ENCODE results near the gene SPRR4.

SPRR4 gene

GRCh38 chr1:152940614-152941013 lies 29.8 kb upstream of the SPRR4 start:
- no peaks in the 10 kb centered on the region for H3K27me3 ChIP-seq (ENCODE audit: insufficient read depth, low read depth, severe bottlenecking)
- TF ChIP-seq CTCF (IDR thresholded peaks at IDR 0.05; ENCODE audit: low read depth, low read length): no peak

DNA sequence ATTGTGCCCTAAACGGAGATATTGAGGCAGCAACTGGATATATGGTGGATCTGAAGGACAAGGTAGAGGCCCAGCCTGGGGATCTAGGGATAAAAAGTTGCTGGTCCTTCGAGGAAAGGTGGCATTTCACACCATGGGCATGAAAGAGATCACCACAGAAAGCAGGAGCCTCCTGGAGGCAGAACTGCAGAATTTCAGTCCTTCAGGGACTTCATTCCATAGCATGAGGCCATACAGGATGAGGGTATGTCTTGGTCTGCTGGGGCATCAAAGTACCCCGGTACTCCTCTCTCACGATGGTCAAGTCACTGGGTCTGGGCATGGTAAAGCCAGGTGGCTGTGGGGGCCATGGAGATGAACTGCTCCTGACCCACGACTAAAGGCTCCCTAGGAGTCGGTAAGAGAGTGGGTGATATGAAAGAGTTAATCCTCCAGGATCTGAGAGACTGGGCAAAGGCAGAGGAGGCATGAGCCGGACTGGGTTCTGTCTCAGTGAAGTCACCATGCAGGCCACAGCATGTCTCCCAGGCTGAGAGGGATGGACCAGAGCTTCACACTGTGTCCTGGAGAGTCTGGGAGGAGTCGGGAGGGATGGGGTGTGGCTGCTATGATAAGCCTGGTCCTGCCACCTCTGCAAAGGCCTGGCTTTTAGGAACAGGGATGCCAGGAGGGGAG lies 29.3 kb upstream of the SPRR4 start:
- DNase-seq: no peak
- no peak overlapping the region for H3K4me3 ChIP-seq (ENCODE audit: low read depth, low read length)
- peaks cover 4% of the 10 kb centered on the region for H3K9me3 ChIP-seq (ENCODE audit: severe bottlenecking)
- TF ChIP-seq CTCF (IDR thresholded peaks at IDR 0.05; ENCODE audit: low read depth, low read length): peak; percentile 42; the same call in 1 of the 2 replicates
- H3K27ac ChIP-seq: no peak overlapping the region
- no peaks in the 10 kb centered on the region for H3K36me3 ChIP-seq
- no peaks in the 10 kb centered on the region for H3K27me3 ChIP-seq (ENCODE audit: insufficient read depth, low read depth, severe bottlenecking)

More at GRCh38 chr1:152940614-152941013, 29.8 kb upstream of the SPRR4 start:
- Histone ChIP-seq H3K27ac (no peak overlapping the region), H3K9me3 (ENCODE audit: severe bottlenecking) (peaks cover 4% of the 10 kb centered on the region), H3K4me3 (ENCODE audit: low read depth, low read length) (no peak overlapping the region), H3K36me3 (no peaks in the 10 kb centered on the region)
- no peak for DNase-seq

DNA sequence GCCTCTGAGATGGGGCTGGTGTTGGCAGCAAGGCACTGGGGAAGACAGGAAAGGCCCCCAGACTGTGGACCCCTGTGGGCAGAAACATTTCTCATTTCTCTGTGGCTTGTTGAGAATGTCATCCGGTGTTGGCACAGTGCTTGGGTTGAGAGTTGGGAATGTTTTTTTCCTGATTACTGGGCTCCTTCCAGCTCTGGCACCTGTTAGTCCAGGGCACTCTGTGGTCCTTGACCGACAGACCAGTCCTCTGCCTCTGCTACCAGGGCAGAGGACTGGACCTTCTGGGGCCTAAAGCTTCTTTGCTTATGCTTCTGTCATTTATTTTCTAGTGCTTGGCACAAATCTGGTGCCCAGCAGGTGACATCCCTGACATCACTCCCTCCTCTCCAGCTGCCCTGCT lies 28.3 kb upstream of the SPRR4 start:
- TF ChIP-seq CTCF (IDR thresholded peaks at IDR 0.05; ENCODE audit: low read depth, low read length): no peak

GRCh38 chr1:152946248-152946647 lies 24.2 kb upstream of the SPRR4 start:
- H3K27me3 ChIP-seq (ENCODE audit: insufficient read depth, low read depth, severe bottlenecking): no peaks in the 10 kb centered on the region
- peaks cover under 1% of the 10 kb centered on the region for H3K9me3 ChIP-seq (ENCODE audit: severe bottlenecking)
- H3K4me3 ChIP-seq (ENCODE audit: low read depth, low read length): no peak overlapping the region
- no peak overlapping the region for H3K27ac ChIP-seq
- no peak for DNase-seq
- no peak for TF ChIP-seq CTCF (IDR thresholded peaks at IDR 0.05; ENCODE audit: low read depth, low read length)
- no peaks in the 10 kb centered on the region for H3K36me3 ChIP-seq

More for the DNA sequence above, 28.3 kb upstream of the SPRR4 start:
- H3K36me3 ChIP-seq: no peaks in the 10 kb centered on the region
- DNase-seq: no peak
- no peak overlapping the region for H3K27ac ChIP-seq
- H3K4me3 ChIP-seq (ENCODE audit: low read depth, low read length): no peak overlapping the region
- H3K27me3 ChIP-seq (ENCODE audit: insufficient read depth, low read depth, severe bottlenecking): no peaks in the 10 kb centered on the region
- H3K9me3 ChIP-seq (ENCODE audit: severe bottlenecking): peaks cover 4% of the 10 kb centered on the region

DNA sequence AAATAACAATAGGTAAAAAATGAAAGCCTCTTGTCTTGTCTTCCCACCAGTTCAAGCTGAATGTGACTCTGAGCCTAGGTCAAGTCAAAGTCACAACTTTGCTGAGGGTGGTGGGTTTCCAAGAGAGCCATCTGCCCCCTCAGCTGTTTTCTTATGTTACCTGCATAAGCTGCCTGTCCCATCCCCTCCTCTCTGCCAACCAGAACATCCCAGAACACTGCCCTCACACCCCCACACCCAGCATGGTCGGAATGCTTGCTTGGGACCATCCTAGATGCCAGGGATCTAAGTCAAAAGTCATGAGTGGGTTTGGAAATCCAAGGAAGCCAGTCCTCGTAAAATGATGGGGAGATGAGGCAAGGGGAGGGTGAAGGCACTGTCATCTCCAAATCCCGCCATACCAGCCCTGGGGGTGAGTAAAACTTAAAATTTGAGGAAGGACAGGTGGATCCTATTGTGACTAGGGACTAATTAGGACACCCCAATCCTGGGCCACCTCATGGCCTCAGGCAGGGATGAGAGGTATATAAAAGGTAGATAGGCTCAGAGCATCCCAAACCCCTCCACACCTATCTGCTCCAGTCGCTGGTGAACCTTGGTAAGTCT lies 23.7 kb upstream of the SPRR4 start, which contains the start of gene SPRR5:
Gene SPRR5 (plus strand): TSS at position 556 of the 606 bp plus-strand sequence. CDS start 1,349 bp downstream, outside the sequence.
- TF ChIP-seq CTCF (IDR thresholded peaks at IDR 0.05; ENCODE audit: low read depth, low read length): no peak
- no peak for DNase-seq
- Histone ChIP-seq H3K27ac (no peak within 1 kb of the TSS), H3K27me3 (ENCODE audit: insufficient read depth, low read depth, severe bottlenecking) (no peaks in the 10 kb centered on the region), H3K36me3 (no peaks in the 10 kb centered on the region), H3K4me3 (ENCODE audit: low read depth, low read length) (no peak within 1 kb of the TSS), H3K9me3 (ENCODE audit: severe bottlenecking) (peaks cover 5% of the 10 kb centered on the region)
